Measurements from ENCODE around the gene SIRPB1.
"Not testable (repeated sequence)": the region's sequence is repeated elsewhere in the genome, so short reads cannot be mapped to it uniquely, and the experiment has no call there.

Gene SIRPB1

GRCh38 chr20:1619861-1620444 is at the start of gene SIRPB1:
TSS of gene SIRPB1 (minus strand) at chr20:1620009. CDS start at chr20:1619944, 65 bp downstream.
- peak; percentile 83 for DNase-seq

GRCh38 chr20:1669304-1669703 is 49.5 kb upstream of the SIRPB1 start:
- DNase-seq = no peak

- no peak for DNase-seq
Measured at GRCh38 chr20:1667502-1668085, 47.8 kb upstream of the SIRPB1 start.

GRCh38 chr20:1666802-1667201 is 47.0 kb upstream of the SIRPB1 start:
- DNase-seq = no peak

GRCh38 chr20:1665345-1665744 is 45.5 kb upstream of the SIRPB1 start:
- no peak for DNase-seq

DNA sequence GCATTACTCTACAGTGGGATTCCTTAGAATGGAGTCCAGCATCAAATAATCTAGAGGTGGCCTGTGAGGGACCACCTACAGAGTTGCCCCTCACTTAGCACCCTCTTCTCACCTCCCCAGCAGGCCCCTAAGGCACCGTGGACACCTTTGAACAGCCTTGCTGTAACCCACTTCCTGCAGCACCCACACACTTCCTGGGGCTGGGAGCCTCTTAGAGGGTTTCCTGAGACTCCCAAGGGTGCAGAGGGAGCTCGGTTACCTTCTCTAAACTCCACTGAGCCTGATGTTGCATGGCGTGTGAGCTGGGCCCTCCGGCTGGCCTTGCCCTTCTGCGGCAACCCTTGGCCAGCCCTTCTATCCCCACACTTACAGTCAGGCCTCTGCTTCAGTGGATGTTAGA is 45.1 kb upstream of the SIRPB1 start:
- no peak for DNase-seq

DNA sequence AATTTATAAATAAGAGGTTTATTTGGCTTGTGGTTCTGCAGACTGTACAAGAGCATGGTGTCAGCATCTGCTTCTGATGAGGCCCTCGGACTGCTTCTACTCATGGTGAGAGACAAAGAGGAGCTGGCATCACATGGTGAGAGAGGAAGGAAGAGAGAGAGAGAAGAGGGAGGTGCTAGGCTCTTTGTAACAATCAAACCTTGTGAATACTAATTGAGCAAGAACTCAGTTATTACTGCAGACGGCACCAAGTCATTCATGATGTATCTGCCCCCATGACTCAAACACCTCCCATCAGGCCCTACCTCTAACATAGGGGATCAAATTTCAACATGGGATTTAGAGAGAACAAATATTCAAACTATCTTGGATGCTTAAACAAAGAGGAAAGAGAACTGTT is 44.1 kb upstream of the SIRPB1 start:
- DNase-seq = peak; percentile 62

- peak; percentile 57 for DNase-seq
Measured at GRCh38 chr20:1661542-1662299, 41.9 kb upstream of the SIRPB1 start.

DNA sequence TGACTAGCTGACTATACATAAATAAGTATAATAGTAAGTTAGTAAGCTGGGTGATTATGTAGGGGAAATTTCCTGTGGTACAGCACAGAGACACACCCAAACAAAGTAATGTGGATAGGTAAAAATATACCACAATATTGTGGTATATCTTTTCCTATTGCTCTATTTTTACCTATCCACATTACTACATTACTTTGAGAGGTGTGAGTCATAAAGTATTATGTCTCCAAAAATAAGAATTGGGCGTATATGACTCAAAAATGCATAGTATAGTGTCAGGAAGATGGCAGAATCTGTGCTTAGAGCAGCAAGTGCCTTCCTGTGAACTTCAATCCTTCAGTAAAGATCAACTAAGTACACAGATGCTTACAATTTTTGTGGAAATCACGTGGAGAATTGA is 40.4 kb upstream of the SIRPB1 start:
- no peak for DNase-seq

GRCh38 chr20:1657556-1658334 is 37.9 kb upstream of the SIRPB1 start, which contains the start of gene SIRPG:
TSS of gene SIRPG (minus strand) at chr20:1657779. CDS start at chr20:1657714, 65 bp downstream.
- no peak for DNase-seq

- no peak for DNase-seq
Measured at GRCh38 chr20:1656844-1657243, 37.0 kb upstream of the SIRPB1 start.

- DNase-seq = no peak
Measured at GRCh38 chr20:1654996-1655395, 35.2 kb upstream of the SIRPB1 start.

DNA sequence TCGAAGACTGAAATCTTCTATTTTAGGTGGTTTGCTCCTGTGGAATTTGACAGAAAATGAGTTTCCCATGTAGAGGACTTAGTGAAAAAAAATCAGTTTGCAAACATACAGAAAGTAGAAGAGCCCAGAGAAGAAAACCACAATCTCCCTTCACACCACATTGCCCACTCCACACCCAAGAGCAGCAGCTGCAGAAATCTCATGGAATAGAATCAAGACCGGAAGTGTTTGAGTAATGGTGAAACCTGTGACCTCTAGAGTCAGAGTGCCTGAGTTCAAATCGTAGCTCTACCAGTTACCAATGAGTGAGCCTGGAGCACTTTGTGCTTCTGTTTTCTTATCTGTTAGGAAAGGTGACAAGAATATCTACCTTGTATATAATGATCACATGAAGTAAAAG is 33.2 kb upstream of the SIRPB1 start:
- no peak for DNase-seq

GRCh38 chr20:1652104-1652503 is 32.3 kb upstream of the SIRPB1 start:
- no peak for DNase-seq

- no peak for DNase-seq
Measured at GRCh38 chr20:1651268-1652058, 31.7 kb upstream of the SIRPB1 start.

DNA sequence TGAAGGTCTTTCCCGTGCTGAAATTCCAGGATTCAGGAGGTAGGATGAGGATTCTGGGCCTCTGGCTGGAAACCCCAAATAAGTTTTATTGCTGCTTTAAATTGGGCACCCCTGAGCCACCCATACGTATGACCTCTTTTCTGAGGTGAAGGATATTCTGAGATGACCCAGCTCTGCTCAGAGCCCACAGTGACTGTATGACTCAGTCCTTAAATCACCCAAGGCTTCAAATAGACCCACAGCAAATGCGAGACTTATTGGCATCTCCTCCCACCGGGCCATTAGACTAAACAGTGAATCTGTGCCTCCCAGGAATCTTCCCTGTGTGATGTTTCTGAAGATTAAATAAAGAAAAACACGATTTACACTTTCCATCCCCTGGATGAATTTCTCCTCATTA is 28.3 kb upstream of the SIRPB1 start:
- no peak for DNase-seq

GRCh38 chr20:1646975-1647431 is 27.2 kb upstream of the SIRPB1 start:
- no peak for DNase-seq

GRCh38 chr20:1644101-1644962 is 24.5 kb upstream of the SIRPB1 start:
- no peak for DNase-seq

- not testable (repeated sequence) for DNase-seq
Measured at GRCh38 chr20:1638643-1639042, 18.8 kb upstream of the SIRPB1 start.

DNA sequence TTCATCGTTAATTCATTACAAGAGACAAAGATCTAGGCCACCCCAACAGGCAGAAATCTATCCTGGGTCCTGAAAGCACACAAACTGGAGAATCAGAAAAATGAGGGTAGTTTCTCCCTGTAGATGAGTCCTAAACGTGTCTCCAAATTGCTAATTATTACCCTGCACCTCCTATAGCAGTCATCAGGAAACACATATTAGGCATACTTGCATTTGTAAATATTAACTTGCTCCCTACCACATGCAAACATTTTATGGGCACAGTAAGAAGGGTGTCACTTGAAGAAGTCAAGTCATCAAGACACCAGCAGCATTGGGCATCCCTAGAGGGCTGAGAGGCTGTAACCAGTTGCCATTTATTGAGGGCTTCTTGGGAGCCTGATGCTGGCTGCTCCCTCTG is 17.9 kb upstream of the SIRPB1 start:
- no peak for DNase-seq

DNA sequence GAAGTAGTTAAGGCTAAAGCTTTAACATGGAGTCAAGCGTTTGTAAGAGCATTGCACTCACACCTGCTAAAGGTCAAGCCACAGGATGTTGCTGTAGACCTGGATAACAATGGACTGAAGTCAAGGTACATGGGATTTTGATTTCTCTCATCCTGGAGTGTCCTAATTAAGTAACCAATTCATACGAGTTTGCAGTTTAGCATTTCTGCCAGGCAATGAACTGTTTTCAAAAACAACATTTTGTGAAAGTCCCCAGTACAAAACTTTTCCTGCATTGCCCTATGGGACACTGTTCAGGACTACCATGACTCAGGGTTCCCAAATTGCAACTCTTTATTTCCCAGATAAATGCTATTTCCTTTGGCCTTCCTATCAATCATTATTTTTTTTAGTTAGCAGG is 17.4 kb upstream of the SIRPB1 start:
- no peak for DNase-seq

Measured in inflammatory macrophage treated with lipopolysaccharide for 4 hours (primary cell).